Activated CD4-positive, alpha-beta T cell treated with anti-CD3 and anti-CD28 coated beads, Interleukin-10, Interleukin-2, amounts not matched to agents 100 ng/mL and 50 ng/mL, durations not matched to agents 16 hours and 8 hours (primary cell): ENCODE data around the gene CNPPD1.

Experiments
- DNase-seq: peaks from one replicate; pipeline ENCODE4 v3.0.0-alpha.2; 2020

CNPPD1 gene

GRCh38 chr2:219178377-219179175 lies 1.9 kb upstream of the CNPPD1 start:
- DNase-seq = peak; percentile 56

GRCh38 chr2:219177552-219178376 lies 1.0 kb upstream of the CNPPD1 start, which contains the start of gene RETREG2:
Gene RETREG2, plus strand, starts transcription at chr2:219178275. Its CDS starts 78 bp downstream, at chr2:219178353.
- DNase-seq = peak; percentile 87

- DNase-seq = peak; percentile 30
Observed at GRCh38 chr2:219175928-219176817, 552 bp downstream of the CNPPD1 start.

GRCh38 chr2:219175486-219175885 lies 1.2 kb downstream of the CNPPD1 start:
- no peak for DNase-seq

- no peak for DNase-seq
Observed at GRCh38 chr2:219174801-219175200, 1.9 kb downstream of the CNPPD1 start.

- DNase-seq = no peak
Observed at GRCh38 chr2:219174146-219174545, 2.6 kb downstream of the CNPPD1 start.

- DNase-seq = no peak
Observed at GRCh38 chr2:219173176-219173575, 3.5 kb downstream of the CNPPD1 start.

GRCh38 chr2:219172231-219173154 lies 4.2 kb downstream of the CNPPD1 start:
- no peak for DNase-seq

- peak; percentile 51 for DNase-seq
Observed at GRCh38 chr2:219171231-219171651, 5.5 kb downstream of the CNPPD1 start.

GRCh38 chr2:219169930-219170654 lies 6.6 kb downstream of the CNPPD1 start, which contains the start of gene SLC23A3:
Gene SLC23A3, minus strand, starts transcription at chr2:219170029. Its CDS starts 45 bp downstream, at chr2:219169984.
- peak; percentile 47 for DNase-seq

GRCh38 chr2:219168932-219169331 lies 7.8 kb downstream of the CNPPD1 start:
- DNase-seq = no peak

GRCh38 chr2:219168526-219168925 lies 8.2 kb downstream of the CNPPD1 start:
- no peak for DNase-seq

GRCh38 chr2:219167997-219168396 lies 8.7 kb downstream of the CNPPD1 start:
- DNase-seq = no peak

- DNase-seq = no peak
Observed at GRCh38 chr2:219165058-219165911, 11.4 kb downstream of the CNPPD1 start.

GRCh38 chr2:219163156-219163555 lies 13.6 kb downstream of the CNPPD1 start:
- no peak for DNase-seq

GRCh38 chr2:219161097-219161496 lies 15.6 kb downstream of the CNPPD1 start:
- DNase-seq = no peak

- peak; percentile 96 for DNase-seq
Observed at GRCh38 chr2:219160186-219161017, 16.3 kb downstream of the CNPPD1 start, which contains the start of gene NHEJ1. Gene NHEJ1, minus strand, starts transcription at chr2:219160815. Its CDS starts 2,453 bp downstream, at chr2:219158362.

GRCh38 chr2:219159771-219160185 lies 16.9 kb downstream of the CNPPD1 start:
- DNase-seq = no peak

- DNase-seq = no peak
Observed at GRCh38 chr2:219158586-219158985, 18.1 kb downstream of the CNPPD1 start.
